ENCODE results near the gene UNC45B.

DNA sequence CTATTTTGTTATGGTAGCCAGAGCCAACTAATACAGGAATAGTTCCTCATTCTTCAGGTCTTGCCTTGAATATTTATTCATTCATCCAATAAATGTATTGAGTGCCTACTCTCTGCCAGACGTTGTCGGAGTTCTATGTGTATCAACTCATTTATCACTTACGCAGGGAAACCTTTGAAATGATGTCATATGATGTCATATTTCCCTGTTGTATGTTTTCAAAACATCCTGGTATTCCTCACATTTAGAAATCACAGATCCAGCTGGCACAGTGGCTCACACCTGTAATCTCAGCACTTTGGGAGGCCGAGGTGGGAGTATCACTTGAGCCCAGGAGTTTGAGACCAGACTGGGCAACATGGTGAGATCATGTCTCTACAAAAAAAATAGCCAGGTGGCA is 2.8 kb upstream of the UNC45B start:
- TF ChIP-seq, protein P1, sequence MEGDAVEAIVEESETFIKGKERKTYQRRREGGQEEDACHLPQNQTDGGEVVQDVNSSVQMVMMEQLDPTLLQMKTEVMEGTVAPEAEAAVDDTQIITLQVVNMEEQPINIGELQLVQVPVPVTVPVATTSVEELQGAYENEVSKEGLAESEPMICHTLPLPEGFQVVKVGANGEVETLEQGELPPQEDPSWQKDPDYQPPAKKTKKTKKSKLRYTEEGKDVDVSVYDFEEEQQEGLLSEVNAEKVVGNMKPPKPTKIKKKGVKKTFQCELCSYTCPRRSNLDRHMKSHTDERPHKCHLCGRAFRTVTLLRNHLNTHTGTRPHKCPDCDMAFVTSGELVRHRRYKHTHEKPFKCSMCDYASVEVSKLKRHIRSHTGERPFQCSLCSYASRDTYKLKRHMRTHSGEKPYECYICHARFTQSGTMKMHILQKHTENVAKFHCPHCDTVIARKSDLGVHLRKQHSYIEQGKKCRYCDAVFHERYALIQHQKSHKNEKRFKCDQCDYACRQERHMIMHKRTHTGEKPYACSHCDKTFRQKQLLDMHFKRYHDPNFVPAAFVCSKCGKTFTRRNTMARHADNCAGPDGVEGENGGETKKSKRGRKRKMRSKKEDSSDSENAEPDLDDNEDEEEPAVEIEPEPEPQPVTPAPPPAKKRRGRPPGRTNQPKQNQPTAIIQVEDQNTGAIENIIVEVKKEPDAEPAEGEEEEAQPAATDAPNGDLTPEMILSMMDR (IDR thresholded peaks at IDR 0.05), result no peak
- TF ChIP-seq EZH2 (IDR thresholded peaks at IDR 0.05; ENCODE audit: borderline replicate concordance, insufficient read depth, low read depth, low read length, poor library complexity, severe bottlenecking), result no peak

Measured in B cell (primary cell).